ENCODE results near the gene ABCG1. TPM values are rescaled to one million over a fixed set of nuclear protein-coding genes. Genes with fewer than 3 reads are reported as not detected.

Gene ABCG1
- total RNA-seq, 1 donor from 2014 or later: 1.2 TPM

GRCh38 chr21:42319376-42319775, 100.4 kb downstream of the ABCG1 start:
- no peak for DNase-seq (ENCODE audit: low read depth)

GRCh38 chr21:42319851-42320572, 101.1 kb downstream of the ABCG1 start:
- no peak for DNase-seq (ENCODE audit: low read depth)

- DNase-seq (ENCODE audit: low read depth): no peak
Observed at GRCh38 chr21:42320791-42321190, 101.9 kb downstream of the ABCG1 start.

- no peak for DNase-seq (ENCODE audit: low read depth)
Observed at GRCh38 chr21:42321231-42321630, 102.3 kb downstream of the ABCG1 start.

- DNase-seq (ENCODE audit: low read depth): no peak
Observed at GRCh38 chr21:42321845-42322244, 102.9 kb downstream of the ABCG1 start.

GRCh38 chr21:42324896-42325295, 106.0 kb downstream of the ABCG1 start:
- DNase-seq (ENCODE audit: low read depth): no peak

GRCh38 chr21:42330380-42331371, 111.7 kb downstream of the ABCG1 start:
- no peak for DNase-seq (ENCODE audit: low read depth)

- DNase-seq (ENCODE audit: low read depth): no peak
Observed at GRCh38 chr21:42331660-42332059, 112.7 kb downstream of the ABCG1 start.

GRCh38 chr21:42332557-42333317, 113.8 kb downstream of the ABCG1 start:
- DNase-seq (ENCODE audit: low read depth): no peak

- DNase-seq (ENCODE audit: low read depth): no peak
Observed at GRCh38 chr21:42336054-42336453, 117.1 kb downstream of the ABCG1 start.

GRCh38 chr21:42337276-42337675, 118.3 kb downstream of the ABCG1 start:
- DNase-seq (ENCODE audit: low read depth): no peak

GRCh38 chr21:42337830-42338728, 119.1 kb downstream of the ABCG1 start:
- DNase-seq (ENCODE audit: low read depth): no peak

GRCh38 chr21:42338729-42339715, 120.1 kb downstream of the ABCG1 start:
- no peak for DNase-seq (ENCODE audit: low read depth)

GRCh38 chr21:42340187-42341050, 121.5 kb downstream of the ABCG1 start:
- DNase-seq (ENCODE audit: low read depth): no peak

- DNase-seq (ENCODE audit: low read depth): no peak
Observed at GRCh38 chr21:42341776-42342542, 123.0 kb downstream of the ABCG1 start.

- DNase-seq (ENCODE audit: low read depth): no peak
Observed at GRCh38 chr21:42343101-42343500, 124.2 kb downstream of the ABCG1 start.

- no peak for DNase-seq (ENCODE audit: low read depth)
Observed at GRCh38 chr21:42343556-42343955, 124.6 kb downstream of the ABCG1 start.

Measured in myocyte (in vitro differentiated cells).